PC-9 (cell line): Measurements from ENCODE around the gene CHMP2A.

ENCODE experiments used
- EZH2 ChIP-seq: fragments of 200-600 bp; sonication (generic); IDR thresholded peaks from 2 replicates; pipeline ENCODE4 v1.8.0; 2017; ENCODE audit warnings: antibody characterized with exemption, low read depth
- TF ChIP-seq, protein P1 (sequence below): fragments of 200-600 bp; sonication (generic); conservative IDR thresholded peaks from 2 replicates; pipeline ENCODE4 v1.6.1; 2017; ENCODE audit warnings: mixed run types, antibody characterized with exemption, mild to moderate bottlenecking, moderate library complexity

DNA sequence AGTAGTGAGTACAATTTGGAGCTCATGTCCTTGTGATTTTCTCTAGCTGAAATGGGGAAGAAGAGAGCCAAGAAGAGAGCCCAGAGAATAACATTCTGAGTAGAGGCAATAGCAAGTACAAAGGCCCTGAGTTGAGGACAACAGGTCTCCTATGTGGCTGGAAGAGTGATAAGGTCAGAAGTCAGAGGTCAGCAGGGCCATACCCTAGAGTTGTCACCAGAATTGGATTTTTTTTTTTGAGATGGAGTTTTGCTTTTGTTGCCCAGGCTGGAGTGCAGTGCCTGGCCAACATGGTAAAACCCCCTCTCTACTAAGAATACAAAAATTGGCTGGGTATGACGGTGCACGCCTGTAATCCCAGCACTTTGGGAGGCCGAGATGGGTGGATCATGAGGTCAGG lies 19.0 kb downstream of the CHMP2A start:
- TF ChIP-seq, protein P1, sequence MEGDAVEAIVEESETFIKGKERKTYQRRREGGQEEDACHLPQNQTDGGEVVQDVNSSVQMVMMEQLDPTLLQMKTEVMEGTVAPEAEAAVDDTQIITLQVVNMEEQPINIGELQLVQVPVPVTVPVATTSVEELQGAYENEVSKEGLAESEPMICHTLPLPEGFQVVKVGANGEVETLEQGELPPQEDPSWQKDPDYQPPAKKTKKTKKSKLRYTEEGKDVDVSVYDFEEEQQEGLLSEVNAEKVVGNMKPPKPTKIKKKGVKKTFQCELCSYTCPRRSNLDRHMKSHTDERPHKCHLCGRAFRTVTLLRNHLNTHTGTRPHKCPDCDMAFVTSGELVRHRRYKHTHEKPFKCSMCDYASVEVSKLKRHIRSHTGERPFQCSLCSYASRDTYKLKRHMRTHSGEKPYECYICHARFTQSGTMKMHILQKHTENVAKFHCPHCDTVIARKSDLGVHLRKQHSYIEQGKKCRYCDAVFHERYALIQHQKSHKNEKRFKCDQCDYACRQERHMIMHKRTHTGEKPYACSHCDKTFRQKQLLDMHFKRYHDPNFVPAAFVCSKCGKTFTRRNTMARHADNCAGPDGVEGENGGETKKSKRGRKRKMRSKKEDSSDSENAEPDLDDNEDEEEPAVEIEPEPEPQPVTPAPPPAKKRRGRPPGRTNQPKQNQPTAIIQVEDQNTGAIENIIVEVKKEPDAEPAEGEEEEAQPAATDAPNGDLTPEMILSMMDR: no peak
- TF ChIP-seq EZH2: no peak
